SK-N-SH treated with all-trans-retinoic acid at 6 μM for 48 hours (cell line): ENCODE data around the gene GPRIN1.

Experiments used
- ATAC-seq: fragments of 200-7000 bp; cut with Tn5 transposase; 3 replicates; pipeline ENCODE4 v1.9.1; 2020; ENCODE audit warnings: mild to moderate bottlenecking, moderate library complexity
- BACH2 ChIP-seq: fragments of 250-450 bp; sonication (Bioruptor Pico); IDR thresholded peaks from 2 replicates; pipeline ENCODE4 v1.9.0; 2021; ENCODE audit warnings: mild to moderate bottlenecking, borderline replicate concordance
- CSDC2 ChIP-seq: fragments of 250-450 bp; sonication (Bioruptor Pico); IDR thresholded peaks from 2 replicates; pipeline ENCODE4 v1.5.0; 2020; ENCODE audit warnings: mild to moderate bottlenecking, moderate library complexity
- ESRRG ChIP-seq: fragments of 250-450 bp; sonication (Bioruptor Pico); IDR thresholded peaks from 2 replicates; pipeline ENCODE4 v1.6.1; 2021; ENCODE audit warnings: mild to moderate bottlenecking
- GLIS3 ChIP-seq: fragments of 250-450 bp; sonication (Bioruptor Pico); IDR thresholded peaks from 2 replicates; pipeline ENCODE4 v1.5.0; 2020; ENCODE audit warnings: mild to moderate bottlenecking, moderate library complexity
- ISL1 ChIP-seq: fragments of 250-450 bp; sonication (Bioruptor Pico); IDR thresholded peaks from 2 replicates; pipeline ENCODE4 v2.1.2; 2022; ENCODE audit warnings: mild to moderate bottlenecking, moderate library complexity
- OSR1 ChIP-seq: fragments of 250-450 bp; sonication (Bioruptor Pico); IDR thresholded peaks from 2 replicates; pipeline ENCODE4 v1.8.0; 2022; ENCODE audit warnings: moderate library complexity, mild to moderate bottlenecking, inconsistent platforms
- PPARA ChIP-seq: fragments of 250-450 bp; sonication (Bioruptor Pico); IDR thresholded peaks from 2 replicates; pipeline ENCODE4 v1.5.0; 2020; ENCODE audit warnings: mild to moderate bottlenecking, borderline replicate concordance
- RARB ChIP-seq: fragments of 250-450 bp; sonication (Bioruptor Pico); IDR thresholded peaks from 2 replicates; pipeline ENCODE4 v1.8.0; 2021; ENCODE audit warnings: mild to moderate bottlenecking, moderate library complexity
- SNAI2 ChIP-seq: fragments of 250-450 bp; sonication (Bioruptor Pico); IDR thresholded peaks from 2 replicates; pipeline ENCODE4 v1.5.0; 2020; ENCODE audit warnings: mild to moderate bottlenecking, moderate library complexity
- TCF4 ChIP-seq: fragments of 250-450 bp; sonication (Bioruptor Pico); IDR thresholded peaks from 2 replicates; pipeline ENCODE4 v1.8.0; 2021; ENCODE audit warnings: mild to moderate bottlenecking, moderate library complexity, borderline replicate concordance
- ZC3H10 ChIP-seq: fragments of 250-450 bp; sonication (Bioruptor Pico); IDR thresholded peaks from 2 replicates; pipeline ENCODE4 v1.5.1; 2021; ENCODE audit warnings: mild to moderate bottlenecking, moderate library complexity
- ZFP3 ChIP-seq: fragments of 250-450 bp; sonication (Bioruptor Pico); IDR thresholded peaks from 2 replicates; pipeline ENCODE4 v1.5.0; 2020; ENCODE audit warnings: mild to moderate bottlenecking, moderate library complexity
- ZFP30 ChIP-seq: fragments of 450-650 bp; formaldehyde crosslinking; IDR thresholded peaks from 2 replicates; pipeline ENCODE4 v1.5.0; 2022; ENCODE audit warnings: mild to moderate bottlenecking, moderate library complexity
- ZNF565 ChIP-seq: fragments of 450-650 bp; formaldehyde crosslinking; conservative IDR thresholded peaks from 2 replicates; pipeline ENCODE4 v1.5.0; 2020; ENCODE audit warnings: low read depth, mild to moderate bottlenecking, moderate library complexity
- ZNF70 ChIP-seq: fragments of 450-650 bp; formaldehyde crosslinking; IDR thresholded peaks from 2 replicates; pipeline ENCODE4 v1.5.0; 2020; ENCODE audit warnings: mild to moderate bottlenecking, moderate library complexity
- ZNF8 ChIP-seq: fragments of 450-650 bp; formaldehyde crosslinking; IDR thresholded peaks from 2 replicates; pipeline ENCODE4 v1.5.0; 2020; ENCODE audit warnings: mild to moderate bottlenecking, moderate library complexity
- TF ChIP-seq, protein P1 (sequence below): fragments of 250-450 bp; sonication (Bioruptor Pico); IDR thresholded peaks from 2 replicates; pipeline ENCODE4 v1.5.1; 2020; ENCODE audit warnings: low read depth, mild to moderate bottlenecking, moderate library complexity
- TF ChIP-seq, protein P2 (sequence below): fragments of 250-450 bp; sonication (Bioruptor Pico); IDR thresholded peaks from 2 replicates; pipeline ENCODE4 v1.8.0; 2021; ENCODE audit warnings: low read depth, mild to moderate bottlenecking, moderate library complexity, borderline replicate concordance
- TF ChIP-seq, protein P3 (sequence below): fragments of 250-450 bp; sonication (Bioruptor Pico); IDR thresholded peaks from 2 replicates; pipeline ENCODE4 v1.5.1; 2021; ENCODE audit warnings: mild to moderate bottlenecking, moderate library complexity
- TF ChIP-seq, protein P4 (sequence below): fragments of 250-450 bp; sonication (Bioruptor Pico); IDR thresholded peaks from 2 replicates; pipeline ENCODE4 v1.8.0; 2020; ENCODE audit warnings: mild to moderate bottlenecking, moderate library complexity, borderline replicate concordance
- TF ChIP-seq, protein P5 (sequence below): fragments of 250-450 bp; sonication (Bioruptor Pico); IDR thresholded peaks from 2 replicates; pipeline ENCODE4 v1.5.0; 2020; ENCODE audit warnings: mild to moderate bottlenecking, moderate library complexity

The GPRIN1 gene

DNA sequence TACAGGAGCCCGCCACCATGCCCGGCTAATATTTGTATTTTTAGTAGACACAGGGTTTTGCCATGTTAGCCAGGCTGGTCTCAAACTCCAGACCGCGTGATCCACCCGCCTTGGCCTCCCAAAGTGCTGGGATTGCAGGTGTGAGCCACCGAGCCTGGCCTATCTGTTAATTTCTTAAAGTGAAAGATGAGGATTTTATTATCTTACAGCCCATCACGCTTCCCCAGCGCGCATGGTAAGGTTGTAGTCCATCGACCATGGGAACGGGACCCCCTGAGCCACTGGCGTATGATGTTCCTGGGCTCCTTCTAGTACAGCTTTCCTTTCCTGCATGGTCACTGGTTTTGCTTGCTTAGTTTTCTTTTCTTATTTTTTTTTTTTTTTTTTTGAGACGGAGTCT is 52.1 kb downstream of the GPRIN1 start:
- ATAC-seq: no peak
- TF ChIP-seq ZNF70: no peak
- TF ChIP-seq SNAI2 (CRISPR knock-in tag): no peak
- no peak for TF ChIP-seq ZC3H10 (CRISPR knock-in tag)
- no peak for TF ChIP-seq CSDC2

DNA sequence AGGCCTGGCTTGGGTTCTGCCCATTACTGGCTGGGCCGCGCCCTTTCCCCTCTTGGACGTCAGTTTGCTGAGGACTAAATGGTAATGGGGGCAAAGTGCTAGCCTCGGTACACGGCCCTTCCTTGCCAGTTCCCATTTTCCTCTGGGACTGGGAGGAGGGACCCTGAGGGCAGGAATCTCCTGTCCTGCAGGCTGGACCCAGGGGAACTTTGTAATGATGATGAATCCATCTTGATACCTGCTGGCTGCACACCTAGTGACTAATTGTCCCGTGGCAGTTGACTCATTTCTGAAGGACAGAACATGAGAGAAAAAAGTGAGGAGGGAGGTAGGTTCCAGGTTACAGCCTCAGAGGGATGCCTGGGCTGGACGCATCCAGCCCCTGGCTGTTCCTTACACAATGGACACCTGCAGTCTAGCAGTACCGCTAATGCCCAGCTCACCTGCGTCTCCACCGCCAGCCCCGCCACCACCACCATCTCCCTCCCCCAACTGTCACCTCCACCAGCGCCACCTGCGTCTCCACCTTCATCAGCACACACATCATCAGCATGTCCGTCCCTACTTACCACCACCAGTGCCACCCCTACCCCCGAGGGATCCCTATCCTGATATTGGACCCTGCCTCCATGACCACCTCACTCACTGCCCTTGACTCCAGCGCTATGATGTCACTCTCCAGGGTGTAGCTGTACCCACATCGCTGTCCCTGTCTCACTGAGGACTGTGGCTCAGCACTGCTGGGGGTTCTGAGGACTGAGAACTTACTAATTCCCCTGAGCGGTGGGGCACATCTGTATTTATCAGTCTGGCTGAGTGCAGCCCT is 56.5 kb downstream of the GPRIN1 start:
- no peak for TF ChIP-seq OSR1 (CRISPR knock-in tag)
- TF ChIP-seq ZFP3: no peak
- TF ChIP-seq, protein P1, sequence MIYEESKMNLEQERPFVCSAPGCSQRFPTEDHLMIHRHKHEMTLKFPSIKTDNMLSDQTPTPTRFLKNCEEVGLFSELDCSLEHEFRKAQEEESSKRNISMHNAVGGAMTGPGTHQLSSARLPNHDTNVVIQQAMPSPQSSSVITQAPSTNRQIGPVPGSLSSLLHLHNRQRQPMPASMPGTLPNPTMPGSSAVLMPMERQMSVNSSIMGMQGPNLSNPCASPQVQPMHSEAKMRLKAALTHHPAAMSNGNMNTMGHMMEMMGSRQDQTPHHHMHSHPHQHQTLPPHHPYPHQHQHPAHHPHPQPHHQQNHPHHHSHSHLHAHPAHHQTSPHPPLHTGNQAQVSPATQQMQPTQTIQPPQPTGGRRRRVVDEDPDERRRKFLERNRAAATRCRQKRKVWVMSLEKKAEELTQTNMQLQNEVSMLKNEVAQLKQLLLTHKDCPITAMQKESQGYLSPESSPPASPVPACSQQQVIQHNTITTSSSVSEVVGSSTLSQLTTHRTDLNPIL: no peak
- TF ChIP-seq ZFP30 (CRISPR knock-in tag): no peak
- no peak for TF ChIP-seq PPARA (CRISPR knock-in tag)
- TF ChIP-seq ISL1 (CRISPR knock-in tag): no peak
- TF ChIP-seq CSDC2: no peak
- TF ChIP-seq, protein P2, sequence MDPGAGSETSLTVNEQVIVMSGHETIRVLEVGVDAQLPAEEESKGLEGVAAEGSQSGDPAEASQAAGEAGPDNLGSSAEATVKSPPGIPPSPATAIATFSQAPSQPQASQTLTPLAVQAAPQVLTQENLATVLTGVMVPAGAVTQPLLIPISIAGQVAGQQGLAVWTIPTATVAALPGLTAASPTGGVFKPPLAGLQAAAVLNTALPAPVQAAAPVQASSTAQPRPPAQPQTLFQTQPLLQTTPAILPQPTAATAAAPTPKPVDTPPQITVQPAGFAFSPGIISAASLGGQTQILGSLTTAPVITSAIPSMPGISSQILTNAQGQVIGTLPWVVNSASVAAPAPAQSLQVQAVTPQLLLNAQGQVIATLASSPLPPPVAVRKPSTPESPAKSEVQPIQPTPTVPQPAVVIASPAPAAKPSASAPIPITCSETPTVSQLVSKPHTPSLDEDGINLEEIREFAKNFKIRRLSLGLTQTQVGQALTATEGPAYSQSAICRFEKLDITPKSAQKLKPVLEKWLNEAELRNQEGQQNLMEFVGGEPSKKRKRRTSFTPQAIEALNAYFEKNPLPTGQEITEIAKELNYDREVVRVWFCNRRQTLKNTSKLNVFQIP: no peak
- TF ChIP-seq, protein P3, sequence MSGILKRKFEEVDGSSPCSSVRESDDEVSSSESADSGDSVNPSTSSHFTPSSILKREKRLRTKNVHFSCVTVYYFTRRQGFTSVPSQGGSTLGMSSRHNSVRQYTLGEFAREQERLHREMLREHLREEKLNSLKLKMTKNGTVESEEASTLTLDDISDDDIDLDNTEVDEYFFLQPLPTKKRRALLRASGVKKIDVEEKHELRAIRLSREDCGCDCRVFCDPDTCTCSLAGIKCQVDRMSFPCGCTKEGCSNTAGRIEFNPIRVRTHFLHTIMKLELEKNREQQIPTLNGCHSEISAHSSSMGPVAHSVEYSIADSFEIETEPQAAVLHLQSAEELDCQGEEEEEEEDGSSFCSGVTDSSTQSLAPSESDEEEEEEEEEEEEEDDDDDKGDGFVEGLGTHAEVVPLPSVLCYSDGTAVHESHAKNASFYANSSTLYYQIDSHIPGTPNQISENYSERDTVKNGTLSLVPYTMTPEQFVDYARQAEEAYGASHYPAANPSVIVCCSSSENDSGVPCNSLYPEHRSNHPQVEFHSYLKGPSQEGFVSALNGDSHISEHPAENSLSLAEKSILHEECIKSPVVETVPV: no peak
- no peak for TF ChIP-seq SNAI2 (CRISPR knock-in tag)
- TF ChIP-seq TCF4 (CRISPR knock-in tag): no peak
- TF ChIP-seq, protein P4, sequence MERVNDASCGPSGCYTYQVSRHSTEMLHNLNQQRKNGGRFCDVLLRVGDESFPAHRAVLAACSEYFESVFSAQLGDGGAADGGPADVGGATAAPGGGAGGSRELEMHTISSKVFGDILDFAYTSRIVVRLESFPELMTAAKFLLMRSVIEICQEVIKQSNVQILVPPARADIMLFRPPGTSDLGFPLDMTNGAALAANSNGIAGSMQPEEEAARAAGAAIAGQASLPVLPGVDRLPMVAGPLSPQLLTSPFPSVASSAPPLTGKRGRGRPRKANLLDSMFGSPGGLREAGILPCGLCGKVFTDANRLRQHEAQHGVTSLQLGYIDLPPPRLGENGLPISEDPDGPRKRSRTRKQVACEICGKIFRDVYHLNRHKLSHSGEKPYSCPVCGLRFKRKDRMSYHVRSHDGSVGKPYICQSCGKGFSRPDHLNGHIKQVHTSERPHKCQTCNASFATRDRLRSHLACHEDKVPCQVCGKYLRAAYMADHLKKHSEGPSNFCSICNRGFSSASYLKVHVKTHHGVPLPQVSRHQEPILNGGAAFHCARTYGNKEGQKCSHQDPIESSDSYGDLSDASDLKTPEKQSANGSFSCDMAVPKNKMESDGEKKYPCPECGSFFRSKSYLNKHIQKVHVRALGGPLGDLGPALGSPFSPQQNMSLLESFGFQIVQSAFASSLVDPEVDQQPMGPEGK (CRISPR knock-in tag): no peak
- TF ChIP-seq BACH2 (CRISPR knock-in tag): no peak
- TF ChIP-seq ZNF565 (CRISPR knock-in tag): no peak
- no peak for TF ChIP-seq GLIS3 (CRISPR knock-in tag)
- no peak for TF ChIP-seq ESRRG (CRISPR knock-in tag)
- TF ChIP-seq ZNF70: no peak
- TF ChIP-seq, protein P5, sequence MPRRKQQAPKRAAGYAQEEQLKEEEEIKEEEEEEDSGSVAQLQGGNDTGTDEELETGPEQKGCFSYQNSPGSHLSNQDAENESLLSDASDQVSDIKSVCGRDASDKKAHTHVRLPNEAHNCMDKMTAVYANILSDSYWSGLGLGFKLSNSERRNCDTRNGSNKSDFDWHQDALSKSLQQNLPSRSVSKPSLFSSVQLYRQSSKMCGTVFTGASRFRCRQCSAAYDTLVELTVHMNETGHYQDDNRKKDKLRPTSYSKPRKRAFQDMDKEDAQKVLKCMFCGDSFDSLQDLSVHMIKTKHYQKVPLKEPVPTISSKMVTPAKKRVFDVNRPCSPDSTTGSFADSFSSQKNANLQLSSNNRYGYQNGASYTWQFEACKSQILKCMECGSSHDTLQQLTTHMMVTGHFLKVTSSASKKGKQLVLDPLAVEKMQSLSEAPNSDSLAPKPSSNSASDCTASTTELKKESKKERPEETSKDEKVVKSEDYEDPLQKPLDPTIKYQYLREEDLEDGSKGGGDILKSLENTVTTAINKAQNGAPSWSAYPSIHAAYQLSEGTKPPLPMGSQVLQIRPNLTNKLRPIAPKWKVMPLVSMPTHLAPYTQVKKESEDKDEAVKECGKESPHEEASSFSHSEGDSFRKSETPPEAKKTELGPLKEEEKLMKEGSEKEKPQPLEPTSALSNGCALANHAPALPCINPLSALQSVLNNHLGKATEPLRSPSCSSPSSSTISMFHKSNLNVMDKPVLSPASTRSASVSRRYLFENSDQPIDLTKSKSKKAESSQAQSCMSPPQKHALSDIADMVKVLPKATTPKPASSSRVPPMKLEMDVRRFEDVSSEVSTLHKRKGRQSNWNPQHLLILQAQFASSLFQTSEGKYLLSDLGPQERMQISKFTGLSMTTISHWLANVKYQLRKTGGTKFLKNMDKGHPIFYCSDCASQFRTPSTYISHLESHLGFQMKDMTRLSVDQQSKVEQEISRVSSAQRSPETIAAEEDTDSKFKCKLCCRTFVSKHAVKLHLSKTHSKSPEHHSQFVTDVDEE: no peak
- no peak; the same call in 2 of the 3 replicates for ATAC-seq

DNA sequence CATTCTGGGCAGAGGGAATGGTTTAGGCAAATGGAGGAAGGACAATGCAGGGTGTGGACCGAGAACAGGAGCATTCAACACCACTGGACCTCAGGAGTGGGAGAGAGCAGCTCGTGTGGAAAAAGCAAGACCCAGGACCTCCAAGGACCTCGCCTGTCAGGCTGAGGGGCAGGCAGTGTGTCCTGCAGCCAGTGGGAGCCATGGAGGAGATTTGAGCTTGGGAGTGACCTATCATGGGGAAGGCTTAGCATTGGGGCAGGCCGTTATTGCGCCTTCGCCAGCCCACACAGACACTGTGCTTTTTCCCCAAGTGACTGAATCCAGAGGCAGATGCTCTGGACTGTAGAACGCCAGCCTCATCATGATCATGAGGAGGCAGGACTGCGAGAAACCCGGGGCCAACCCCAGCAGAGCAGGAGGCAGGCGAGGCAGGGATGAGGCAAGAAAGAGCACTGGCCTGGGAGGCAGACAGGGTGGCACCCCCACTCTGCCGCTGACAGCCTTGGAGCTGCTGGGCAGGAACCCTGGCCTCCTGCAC is 57.6 kb downstream of the GPRIN1 start:
- ATAC-seq: no peak
- no peak for TF ChIP-seq RARB
- no peak for TF ChIP-seq ESRRG (CRISPR knock-in tag)
- no peak for TF ChIP-seq BACH2 (CRISPR knock-in tag)
- TF ChIP-seq, protein P4 (CRISPR knock-in tag): no peak
- TF ChIP-seq SNAI2 (CRISPR knock-in tag): no peak
- TF ChIP-seq PPARA (CRISPR knock-in tag): no peak
- no peak for TF ChIP-seq ZFP30 (CRISPR knock-in tag)
- no peak for TF ChIP-seq ZNF70
- TF ChIP-seq, protein P5: no peak
- TF ChIP-seq, protein P1: no peak
- no peak for TF ChIP-seq ZNF8 (CRISPR knock-in tag)
- TF ChIP-seq TCF4 (CRISPR knock-in tag): no peak
- TF ChIP-seq ZC3H10 (CRISPR knock-in tag): no peak
